ENCODE results near the gene RGS7. TPM values are rescaled to one million over a fixed set of nuclear protein-coding genes. Genes with fewer than 3 reads are reported as not detected.
"Not testable (repeated sequence)": the region's sequence is repeated elsewhere in the genome, so short reads cannot be mapped to it uniquely, and the experiment has no call there.

Gene RGS7
- total RNA-seq, 2 donors from 2014 or later = not detected

DNA sequence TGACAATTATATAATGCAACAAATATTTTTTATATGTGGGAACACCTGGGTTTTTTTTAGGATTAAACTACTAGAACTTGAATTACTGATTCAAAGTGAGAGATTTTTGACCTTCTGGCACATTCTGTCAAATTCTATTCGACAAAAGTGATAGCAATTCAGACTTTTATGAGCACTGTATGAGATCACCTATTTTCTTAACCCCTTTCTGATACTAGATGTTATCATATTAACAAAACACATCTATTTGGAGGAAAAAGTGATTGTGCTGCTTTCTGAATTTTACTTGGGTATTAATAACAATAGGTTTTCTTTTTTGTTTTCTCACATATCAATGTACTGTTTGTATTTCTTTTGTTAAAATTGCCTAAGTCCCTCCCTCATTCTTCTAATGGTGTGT is 570.1 kb downstream of the RGS7 start:
- ATAC-seq (no peak), DNase-seq (no peak)
- intact Hi-C loops (cut with DNase I) = no loop called here

DNA sequence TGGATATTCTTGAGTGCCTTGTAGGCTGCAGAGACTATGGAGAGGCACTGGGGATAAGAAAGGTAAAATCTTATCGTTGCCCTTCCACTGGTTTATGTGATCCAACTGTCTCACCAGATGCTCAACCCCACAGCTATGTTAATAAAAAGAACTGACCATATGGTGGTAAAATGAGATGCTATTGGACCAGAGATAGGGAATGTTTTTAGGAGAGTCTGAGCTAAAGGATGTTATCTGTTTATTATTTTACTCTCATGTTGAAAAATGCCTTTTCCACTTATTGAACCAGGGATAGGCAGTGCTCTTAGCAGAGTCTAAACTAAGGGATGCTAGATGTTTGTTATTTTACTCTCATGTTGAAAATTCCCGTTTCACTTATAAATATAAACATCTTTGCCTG is 572.2 kb downstream of the RGS7 start:
- intact Hi-C loops (cut with DNase I) = no loop called here
- no peak for ATAC-seq
- no peak for DNase-seq

DNA sequence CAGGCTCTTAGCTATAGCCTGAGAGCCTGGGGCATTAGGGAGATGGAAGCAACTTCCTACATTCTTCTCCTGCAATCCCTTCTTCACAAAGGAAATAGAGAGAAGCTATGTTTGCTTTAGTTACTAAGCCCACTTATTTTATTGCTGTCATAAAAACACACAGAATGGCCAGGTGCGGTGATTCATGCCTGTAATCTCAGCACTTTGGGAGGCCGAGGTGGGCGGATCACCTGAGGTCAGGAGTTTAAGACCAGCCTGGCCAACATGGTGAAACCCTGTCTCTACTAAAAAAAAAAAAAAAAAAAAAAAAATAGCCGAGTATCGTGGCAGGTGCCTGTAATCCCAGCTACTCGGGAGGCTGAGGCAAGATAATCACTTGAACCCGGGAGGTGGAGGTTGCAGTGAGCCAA is 573.3 kb downstream of the RGS7 start:
- intact Hi-C loops (cut with DNase I); DNase-seq; ATAC-seq: not testable (repeated sequence)

DNA sequence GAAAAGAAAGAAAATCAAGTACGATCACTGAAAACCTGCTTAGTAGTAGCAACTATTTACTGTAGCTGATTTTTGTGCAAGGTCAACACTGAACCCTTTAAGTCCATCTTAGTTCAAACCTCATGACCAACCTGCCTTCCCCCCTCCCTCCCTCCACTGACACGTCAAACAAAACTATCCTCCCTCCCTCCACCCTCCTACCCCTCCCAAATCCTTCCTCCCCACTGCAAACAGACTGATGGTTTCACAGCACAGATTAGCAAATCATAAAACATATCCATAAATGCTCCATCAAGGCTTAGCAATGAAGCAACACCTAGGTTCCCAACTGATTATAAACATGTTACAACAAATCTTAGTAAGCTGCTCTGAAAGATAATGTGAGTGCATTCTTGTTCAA is 580.8 kb downstream of the RGS7 start:
- DNase-seq = no peak
- intact Hi-C loops (cut with DNase I) = no loop called here

DNA sequence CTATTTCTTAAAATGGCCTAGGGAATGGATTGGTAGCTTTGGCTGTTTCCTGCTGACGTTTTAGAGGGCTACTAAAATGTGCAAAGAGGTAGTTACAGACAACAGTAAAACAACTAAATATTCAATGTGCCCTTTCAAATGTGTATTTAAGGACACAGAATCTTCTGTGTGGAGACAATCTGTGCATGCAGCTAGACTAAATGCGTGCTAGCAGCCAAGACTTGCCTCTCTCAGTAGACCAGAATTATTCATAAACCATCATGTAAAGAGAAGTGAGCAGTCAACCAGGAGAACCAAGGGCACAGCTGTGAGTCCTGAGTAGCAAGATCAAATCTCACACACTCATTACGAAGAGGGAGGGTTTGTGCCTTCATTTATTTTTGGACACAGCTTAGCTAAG is 584.9 kb downstream of the RGS7 start:
- intact Hi-C loops (cut with DNase I) = no loop called here
- no peak for ATAC-seq
- DNase-seq = no peak

More for the DNA sequence above, 580.8 kb downstream of the RGS7 start:
- ATAC-seq = no peak

DNA sequence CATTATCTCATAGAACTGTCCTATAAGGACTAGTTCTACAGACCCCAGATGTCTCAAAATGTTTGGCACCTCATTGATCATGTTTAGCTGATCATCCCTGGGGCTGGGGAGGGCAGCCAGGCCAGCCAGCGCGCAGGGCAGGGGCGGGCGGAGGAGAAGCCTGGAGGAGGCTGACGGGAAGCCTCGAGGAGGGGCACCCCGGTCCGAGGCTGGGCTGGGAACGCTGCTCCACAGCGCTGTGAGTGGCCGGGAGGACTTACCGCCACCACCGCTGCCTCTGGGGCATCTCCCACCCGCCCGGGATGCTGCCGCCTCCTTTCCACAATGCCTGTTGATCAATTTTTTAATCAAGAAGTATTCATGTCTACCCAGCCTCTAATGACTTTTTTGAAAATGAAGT is 585.6 kb downstream of the RGS7 start:
- intact Hi-C loops (cut with DNase I) = no loop called here
- DNase-seq (no peak), ATAC-seq (no peak)

DNA sequence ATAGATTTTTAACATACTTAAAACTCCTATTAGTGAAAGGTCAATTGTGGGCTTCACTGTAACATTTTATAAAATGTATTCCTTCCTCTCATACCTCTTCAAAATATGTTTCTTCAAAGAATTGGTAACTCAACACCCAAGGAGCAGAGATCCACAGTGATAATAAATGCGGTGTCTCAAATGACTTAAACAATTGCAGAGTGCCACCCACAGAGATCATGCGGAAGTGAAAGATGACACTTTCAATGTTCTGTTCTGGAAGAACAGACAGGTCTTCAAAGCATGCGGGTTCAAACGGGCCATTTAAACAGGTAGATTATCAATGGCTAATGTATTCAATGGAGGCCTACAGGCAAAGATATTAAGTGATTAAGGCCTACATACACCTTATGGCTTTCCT is 588.0 kb downstream of the RGS7 start:
- intact Hi-C loops (cut with DNase I) = no loop called here
- no peak for DNase-seq
- ATAC-seq = no peak

DNA sequence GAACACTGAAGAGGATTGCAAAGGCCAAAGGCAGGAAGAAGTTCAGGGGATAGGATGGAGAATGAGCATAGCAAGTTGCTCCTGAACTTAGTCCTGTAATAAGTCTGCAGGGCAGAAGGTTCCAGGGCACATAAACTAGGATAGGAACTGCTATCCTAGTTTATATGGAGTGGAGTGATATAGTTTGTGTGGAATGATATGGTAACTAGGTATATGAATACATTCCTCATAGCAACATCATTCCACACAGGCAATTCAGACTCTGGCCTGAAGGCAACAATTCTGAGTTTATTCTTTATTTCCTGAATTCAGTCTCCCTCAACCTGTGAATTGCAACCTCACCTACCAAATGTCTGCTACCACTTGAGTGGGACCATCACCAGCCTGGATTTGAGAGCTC is 590.2 kb downstream of the RGS7 start:
- ATAC-seq (no peak), DNase-seq (no peak)

DNA sequence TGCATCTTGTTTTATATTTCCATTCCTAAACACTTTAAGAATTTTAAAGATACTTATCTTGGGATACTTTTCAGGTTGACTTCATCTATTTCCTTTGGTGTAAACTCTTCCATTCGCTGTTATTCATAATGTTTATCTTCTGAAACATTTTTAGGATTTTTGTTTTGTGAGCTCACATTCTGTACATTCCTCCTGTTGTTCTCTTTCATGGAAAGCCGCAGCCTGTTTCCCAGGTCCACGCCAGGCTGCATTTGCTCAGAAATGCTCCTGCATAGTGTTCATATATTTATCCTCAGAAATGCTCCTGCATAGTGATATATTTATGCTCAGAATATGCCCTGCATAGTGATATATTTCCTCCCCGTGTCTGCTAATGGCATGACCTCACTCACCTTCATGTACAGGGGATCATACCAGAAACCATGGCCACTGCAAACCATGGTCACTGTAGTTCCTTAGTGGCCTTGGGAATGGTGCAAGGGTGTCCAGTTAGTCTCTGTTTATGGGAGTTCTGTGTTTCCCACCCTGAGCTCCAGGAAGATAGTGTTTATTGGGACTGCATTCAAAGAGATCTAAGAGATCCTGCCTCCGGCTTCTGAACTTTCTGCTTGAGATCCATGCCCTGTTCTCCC is 591.2 kb downstream of the RGS7 start:
- DNase-seq (no peak), ATAC-seq (no peak)
- intact Hi-C loops (cut with DNase I) = no loop called here

More for the DNA sequence above, 590.2 kb downstream of the RGS7 start:
- intact Hi-C loops (cut with DNase I) = no loop called here

DNA sequence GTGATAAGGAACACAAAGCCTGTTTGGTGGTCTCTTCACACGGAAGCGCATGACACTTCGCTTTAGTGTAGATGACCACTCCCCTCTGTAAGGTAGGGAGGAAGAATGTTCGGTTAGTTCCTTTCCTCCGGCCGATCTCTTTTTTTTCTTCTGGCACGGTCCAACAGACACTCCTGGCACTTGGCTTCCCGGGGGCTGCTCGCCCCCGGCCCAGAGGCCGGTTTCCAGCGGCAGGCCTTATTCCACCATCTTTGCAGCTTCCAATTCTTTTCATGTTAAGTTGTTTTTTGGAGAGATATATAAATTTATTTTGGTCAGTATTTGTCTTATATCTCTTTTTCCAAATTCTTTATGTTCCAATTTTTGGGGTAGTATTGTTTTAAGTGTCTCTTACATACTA is 593.2 kb downstream of the RGS7 start:
- DNase-seq (no peak), ATAC-seq (no peak)
- intact Hi-C loops (cut with DNase I) = no loop called here

DNA sequence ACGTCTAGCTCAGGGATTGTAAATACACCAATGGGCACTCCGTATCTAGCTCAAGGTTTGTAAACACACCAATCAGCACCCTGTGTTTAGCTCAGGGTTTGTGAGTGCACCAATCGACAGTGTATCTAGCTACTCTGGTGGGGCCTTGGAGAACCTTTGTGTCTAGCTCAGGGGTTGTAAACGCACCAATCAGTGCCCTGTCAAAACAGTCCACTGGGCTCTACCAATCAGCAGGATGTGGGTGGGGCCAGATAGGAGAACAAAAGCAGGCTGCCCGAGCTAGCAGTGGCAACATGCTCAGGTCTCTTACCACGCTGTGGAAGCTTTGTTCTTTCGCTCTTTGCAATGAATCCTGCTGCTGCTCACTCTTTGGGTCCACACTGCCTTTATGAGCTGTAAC is 593.9 kb downstream of the RGS7 start:
- DNase-seq; intact Hi-C loops (cut with DNase I); ATAC-seq: not testable (repeated sequence)

DNA sequence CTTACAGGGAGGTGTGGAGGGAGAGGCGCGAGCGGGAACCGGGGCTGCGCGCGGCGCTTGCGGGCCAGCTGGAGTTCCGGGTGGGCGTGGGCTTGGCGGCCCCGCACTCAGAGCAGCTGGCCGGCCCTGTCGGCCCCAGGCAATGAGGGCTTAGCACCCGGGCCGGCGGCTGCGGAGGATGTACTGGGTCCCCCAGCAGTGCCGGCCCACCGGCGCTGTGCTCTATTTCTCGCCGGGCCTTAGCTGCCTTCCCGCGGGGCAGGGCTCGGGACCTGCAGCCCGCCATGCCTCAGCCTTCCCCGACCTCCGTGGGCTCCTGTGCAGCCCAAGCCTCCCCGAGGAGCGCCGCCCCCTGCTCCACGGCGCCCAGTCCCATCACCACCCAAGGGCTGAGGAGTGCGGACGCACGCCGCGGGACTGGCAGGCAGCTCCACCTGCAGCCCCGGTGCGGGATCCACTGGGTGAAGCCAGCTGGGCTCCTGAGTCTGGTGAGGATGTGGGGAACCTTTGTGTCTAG is 594.5 kb downstream of the RGS7 start:
- intact Hi-C loops (cut with DNase I); ATAC-seq: not testable (repeated sequence)

DNA sequence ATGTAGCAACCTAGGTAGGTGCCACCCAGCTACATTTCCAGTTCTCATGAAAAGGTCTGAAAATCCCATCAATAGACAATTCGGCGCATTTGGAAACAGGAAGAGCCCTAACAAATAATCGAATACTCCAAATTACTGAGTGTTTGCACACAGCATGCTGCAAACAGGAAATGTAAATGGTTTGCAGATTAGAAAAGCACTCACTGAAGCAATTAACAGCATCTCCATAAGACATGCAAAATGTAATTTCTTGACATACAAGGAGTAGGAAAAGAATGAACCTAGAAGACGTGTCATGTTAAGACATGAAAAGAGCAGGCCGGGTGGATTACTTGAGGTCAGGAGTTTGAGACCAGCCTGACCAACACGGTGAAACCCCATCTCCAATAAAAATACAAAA is 598.2 kb downstream of the RGS7 start:
- intact Hi-C loops (cut with DNase I); DNase-seq; ATAC-seq: not testable (repeated sequence)

More for the DNA sequence above, 594.5 kb downstream of the RGS7 start:
- DNase-seq = not testable (repeated sequence)

DNA sequence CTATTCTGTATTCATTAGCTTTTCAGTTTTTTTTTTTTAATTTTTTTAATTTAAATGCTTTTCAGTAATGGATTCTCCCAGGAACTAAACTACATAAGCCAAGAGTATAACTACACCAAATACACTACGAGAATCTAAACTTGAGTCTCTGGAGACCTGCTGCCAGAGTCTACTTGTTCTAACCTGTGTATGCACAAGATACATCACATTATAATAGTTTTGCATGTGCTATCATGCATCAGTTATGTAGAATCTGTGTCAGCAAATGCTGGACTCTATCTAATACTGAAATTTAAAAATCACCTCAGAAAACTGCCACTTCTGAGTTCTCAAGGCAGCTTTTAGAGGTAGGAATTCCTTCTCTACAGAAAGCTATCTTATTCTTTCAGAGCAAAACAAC is 598.7 kb downstream of the RGS7 start:
- intact Hi-C loops (cut with DNase I) = no loop called here
- ATAC-seq (no peak), DNase-seq (no peak)

DNA sequence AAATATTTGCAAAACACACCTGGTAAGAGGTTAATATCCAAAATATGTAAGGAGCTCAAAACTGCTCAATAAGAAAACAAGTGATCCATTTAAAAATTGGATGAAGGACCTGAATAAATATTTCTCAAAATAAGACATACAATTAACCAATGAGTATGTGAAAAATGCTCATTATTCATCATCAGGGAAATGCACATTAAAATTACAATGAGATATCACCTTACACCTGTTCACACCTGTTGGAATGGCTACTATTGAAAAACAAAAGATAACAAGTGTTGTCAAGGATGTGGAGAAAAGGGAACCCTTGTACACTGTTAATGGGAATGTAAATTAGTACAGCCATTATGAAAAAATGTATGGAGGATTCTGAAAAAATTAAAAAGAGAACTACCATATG is 609.1 kb downstream of the RGS7 start:
- intact Hi-C loops (cut with DNase I) = no loop called here
- no peak for DNase-seq
- ATAC-seq = no peak

DNA sequence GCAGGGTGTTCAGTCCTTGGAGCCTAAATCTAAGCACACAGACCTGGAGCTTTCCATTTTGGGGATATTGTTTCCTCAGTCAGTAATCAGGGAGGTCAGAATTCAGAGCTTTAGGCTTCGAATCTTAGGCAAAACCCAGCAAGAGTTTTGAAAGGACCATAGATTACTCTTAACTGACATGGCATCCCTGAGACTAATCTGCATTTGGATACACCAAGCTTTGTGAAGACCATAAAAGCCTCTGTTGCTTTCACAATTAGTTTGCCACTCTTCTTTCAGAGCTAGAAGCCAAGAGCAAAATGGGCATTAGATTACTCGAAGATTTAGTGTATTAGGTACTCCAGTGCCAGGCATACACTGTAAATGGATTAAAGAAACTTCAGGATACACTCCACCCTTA is 613.3 kb downstream of the RGS7 start:
- ATAC-seq (no peak), DNase-seq (no peak)
- intact Hi-C loops (cut with DNase I) = no loop called here

DNA sequence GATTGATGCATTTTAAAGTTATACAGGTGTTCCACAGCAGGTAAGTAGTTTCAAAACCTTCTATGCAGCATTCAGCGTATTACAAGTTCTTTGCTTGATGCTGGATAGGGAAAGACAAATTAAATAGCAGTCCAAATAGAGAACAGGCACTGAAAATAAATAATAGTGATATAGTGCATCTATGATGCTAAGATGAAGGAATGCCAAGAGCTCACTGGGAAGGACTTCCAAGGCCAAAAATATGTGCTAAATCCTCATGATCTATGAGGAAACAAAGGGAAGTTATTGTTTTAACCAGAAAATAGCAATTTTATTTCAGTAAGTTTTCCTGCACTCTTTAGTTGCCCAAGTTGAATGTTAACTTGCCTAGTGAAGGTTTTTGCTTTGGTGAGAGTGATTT is 617.3 kb downstream of the RGS7 start:
- no peak for ATAC-seq
- intact Hi-C loops (cut with DNase I) = no loop called here

DNA sequence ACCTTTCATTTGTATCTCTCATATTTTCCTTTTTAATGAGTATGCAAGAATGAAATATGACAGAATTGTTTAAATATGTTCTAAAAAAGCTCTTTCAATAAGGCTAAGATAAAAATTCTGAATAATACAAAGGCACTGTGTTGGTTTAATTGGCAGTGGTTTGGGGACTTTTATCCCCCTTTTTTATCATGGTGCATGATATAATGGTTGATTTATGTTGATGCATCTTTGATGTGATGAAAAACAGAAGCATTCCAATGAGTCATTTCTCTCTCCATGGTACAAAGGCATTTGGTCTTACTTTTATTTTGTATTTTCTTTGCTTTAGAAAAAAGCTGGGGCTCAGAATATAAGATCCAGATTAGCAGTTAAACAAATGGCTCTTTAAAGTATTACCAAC is 617.9 kb downstream of the RGS7 start:
- intact Hi-C loops (cut with DNase I) = no loop called here
- no peak for DNase-seq
- no peak for ATAC-seq

More for the DNA sequence above, 617.3 kb downstream of the RGS7 start:
- DNase-seq = no peak

DNA sequence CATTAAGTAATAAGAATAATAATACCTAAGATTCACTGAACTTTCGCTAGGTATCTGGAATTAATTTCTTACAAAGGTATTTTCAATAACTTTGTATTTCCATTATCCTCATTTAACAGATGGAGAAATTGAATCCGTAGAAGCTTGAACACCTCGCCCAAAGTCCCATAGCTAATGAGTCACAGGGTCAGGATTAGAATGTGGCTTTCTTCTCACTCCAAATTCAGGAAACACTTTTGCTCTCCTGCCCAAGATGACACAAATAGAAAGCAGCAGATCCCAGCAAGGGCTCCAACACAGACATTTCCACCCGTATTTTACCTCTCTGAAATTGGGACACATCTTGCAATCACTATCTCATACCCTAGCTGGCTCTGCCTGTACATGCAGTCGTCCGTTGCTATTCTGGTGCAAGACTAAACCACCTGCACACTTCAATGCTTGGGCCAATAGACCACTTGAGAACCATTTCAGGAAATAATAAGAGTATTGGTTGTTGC is 619.2 kb downstream of the RGS7 start:
- DNase-seq = no peak
- intact Hi-C loops (cut with DNase I) = no loop called here
- ATAC-seq = no peak

DNA sequence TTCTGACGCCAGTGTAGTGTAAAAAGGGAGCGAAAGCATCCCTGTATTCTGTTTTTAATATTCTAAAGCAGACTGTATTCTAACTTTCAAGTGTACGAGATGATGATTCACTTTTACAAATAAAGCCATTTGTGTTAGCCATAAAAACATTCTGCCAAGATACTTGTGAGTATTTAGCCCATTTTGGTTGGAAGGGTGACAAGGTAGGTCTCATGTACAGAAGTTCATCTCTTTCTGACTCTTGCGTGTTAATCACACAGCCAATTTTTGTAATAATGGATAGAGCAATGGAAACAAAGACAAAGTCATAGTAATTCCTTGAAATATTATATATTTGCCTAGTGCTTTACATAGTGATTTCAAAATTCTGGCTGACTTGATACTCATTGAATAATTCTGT is 619.7 kb downstream of the RGS7 start:
- no peak for DNase-seq
- intact Hi-C loops (cut with DNase I) = no loop called here
- ATAC-seq = no peak

DNA sequence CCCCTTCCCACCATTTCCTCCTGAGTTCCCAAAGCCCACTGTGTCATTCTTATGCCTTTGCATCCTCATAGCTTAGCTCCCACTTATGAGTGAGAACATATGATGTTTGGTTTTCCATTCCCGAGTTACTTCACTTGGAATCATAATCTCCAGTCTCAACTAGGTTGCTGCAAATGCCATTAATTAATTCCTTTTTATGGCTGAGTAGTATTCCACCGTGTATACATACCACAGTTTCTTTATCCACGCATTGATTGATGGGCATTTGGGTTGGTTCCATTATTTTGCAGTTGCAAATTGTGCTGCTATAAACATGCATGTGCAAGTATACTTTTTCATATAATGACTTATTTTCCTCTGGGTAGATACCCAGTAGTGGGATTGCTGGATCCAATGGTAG is 622.3 kb downstream of the RGS7 start:
- DNase-seq; ATAC-seq; intact Hi-C loops (cut with DNase I): not testable (repeated sequence)

All from left cardiac atrium (tissue), 4 donors.